Endothelial cell of umbilical vein (primary cell): ENCODE measurements around the gene MYCL. TPM values are rescaled to one million over a fixed set of nuclear protein-coding genes. Genes with fewer than 3 reads are reported as not detected.

Experiments
- BruUV-seq: library from RNA; stranded (reverse); fragments of 400-500 nt; replicated peaks from 2 replicates; lab custom pipeline; 2021; lab: Mats Ljungman, UMichigan
- CTCF ChIA-PET: fragments of 300-600, 350-600 bp; sonication (Branson Sonifier 250); formaldehyde crosslinking; loops from one replicate; lab custom pipeline; 2021; ENCODE audit warnings: antibody characterized with exemption, inconsistent platforms; lab: Charles Lee
- POLR2A ChIA-PET: fragments of 300-600, 350-600 bp; sonication (Branson Sonifier 250); formaldehyde crosslinking; loops from one replicate; lab custom pipeline; 2021; ENCODE audit warnings: antibody characterized with exemption, inconsistent platforms; lab: Charles Lee
- DNase-seq: peaks from one replicate; pipeline ENCODE4 v3.0.0-alpha.2; 2011; ENCODE audit warnings: low read depth, low spot score
- FAIRE-seq: peaks from 2 replicates; lab custom pipeline; 2011; peaks lifted over from hg19 to GRCh38; lab: Jason Lieb, UNC
- H2AFZ ChIP-seq: 2 replicates; pipeline ENCODE4 v1.6.0; 2012; ENCODE audit warnings: low read depth, low read length, control low read depth, inconsistent platforms
- H3K27ac ChIP-seq: 2 replicates; pipeline ENCODE4 v1.5.1; 2011; ENCODE audit warnings: low read depth, mild to moderate bottlenecking, control low read depth, low read length, moderate library complexity; ENCODE audit not compliant: insufficient read depth
- H3K27me3 ChIP-seq, 2 experiments: 2 replicates each; pipeline versions ENCODE4 v1.6.0 to v1.6.1; 2011; ENCODE audit warnings: low read length in 2 of 2, mixed read lengths in 1 of 2; ENCODE audit not compliant: control insufficient read depth in 2 of 2, insufficient read depth in 2 of 2
- H3K36me3 ChIP-seq, 2 experiments: 2 replicates in 1 of 2; 3 replicates in 1 of 2; pipeline ENCODE4 v1.5.1; 2011; ENCODE audit warnings: low read length in 2 of 2, mild to moderate bottlenecking in 1 of 2, moderate library complexity in 1 of 2; ENCODE audit not compliant: control insufficient read depth in 2 of 2, insufficient read depth in 2 of 2; ENCODE audit errors: extremely low read depth in 1 of 2
- H3K4me1 ChIP-seq: 3 replicates; pipeline ENCODE4 v1.5.1; 2011; ENCODE audit warnings: mild to moderate bottlenecking, low read length; ENCODE audit not compliant: control insufficient read depth, insufficient read depth; ENCODE audit errors: extremely low read depth
- H3K4me2 ChIP-seq: 2 replicates; pipeline ENCODE4 v1.6.1; 2011; ENCODE audit warnings: low read length, control low read depth, mixed read lengths; ENCODE audit not compliant: insufficient read depth
- H3K4me3 ChIP-seq, 3 experiments: fragments of 200-600 bp in 1 of 3; sonication (generic), shearing (Covaris generic) in 1 of 3; replicated peaks in 1 of 3; 2 replicates each; pipeline ENCODE4 v1.5.1; 2011 to 2016; ENCODE audit warnings: control low read depth in 3 of 3, low read length in 3 of 3, mild to moderate bottlenecking in 2 of 3, inconsistent platforms in 1 of 3, low read depth in 1 of 3, moderate library complexity in 1 of 3; ENCODE audit not compliant: insufficient read depth in 1 of 3
- H3K79me2 ChIP-seq: 2 replicates; pipeline ENCODE4 v1.6.0; 2012; ENCODE audit warnings: low read length, inconsistent platforms; ENCODE audit not compliant: control insufficient read depth, insufficient read depth
- H3K9ac ChIP-seq: replicated peaks from 2 replicates; pipeline ENCODE3; 2011; ENCODE audit warnings: low read length, control low read depth; ENCODE audit not compliant: insufficient read depth; ENCODE audit errors: extremely low read depth
- H3K9me1 ChIP-seq: replicated peaks from 3 replicates; pipeline ENCODE4 v1.6.0; 2011; ENCODE audit warnings: mild to moderate bottlenecking, low read length; ENCODE audit not compliant: control insufficient read depth, insufficient read depth; ENCODE audit errors: extremely low read depth
- H3K9me3 ChIP-seq: replicated peaks from 2 replicates; pipeline ENCODE4 v1.5.1; 2012; ENCODE audit warnings: low read length, inconsistent platforms; ENCODE audit not compliant: control insufficient read depth, insufficient read depth
- H4K20me1 ChIP-seq: replicated peaks from 2 replicates; pipeline ENCODE3; 2011; ENCODE audit warnings: mild to moderate bottlenecking, low read length; ENCODE audit not compliant: control insufficient read depth, insufficient read depth; ENCODE audit errors: extremely low read depth
- CTCF ChIP-seq, 2 donors: IDR thresholded peaks; 1 replicate in 1 of 2; 2 replicates in 1 of 2; pipeline ENCODE4 v1.5.1; 2011; ENCODE audit warnings: low read length in 2 of 2, mild to moderate bottlenecking in 2 of 2, moderate library complexity in 2 of 2, control low read depth in 1 of 2, inconsistent platforms in 1 of 2, low read depth in 1 of 2; ENCODE audit not compliant: insufficient read depth in 1 of 2; ENCODE audit errors: extremely low read depth in 1 of 2
- EZH2 ChIP-seq: IDR thresholded peaks from 2 replicates; pipeline ENCODE4 v1.6.1; 2012; ENCODE audit warnings: borderline replicate concordance, low read depth, mild to moderate bottlenecking, moderate library complexity, low read length, inconsistent platforms; ENCODE audit not compliant: severe bottlenecking
- FOS ChIP-seq: IDR thresholded peaks from 2 replicates; pipeline ENCODE4 v1.6.1; 2011; ENCODE audit warnings: mild to moderate bottlenecking, low read length, moderate library complexity, borderline replicate concordance; ENCODE audit not compliant: insufficient read depth
- GATA2 ChIP-seq: IDR thresholded peaks from 2 replicates; pipeline ENCODE4 v1.7.0; 2011; ENCODE audit warnings: low read depth, mild to moderate bottlenecking, moderate library complexity, mixed read lengths, low read length; ENCODE audit not compliant: insufficient read length, insufficient read depth
- JUN ChIP-seq: IDR thresholded peaks from 2 replicates; pipeline ENCODE4 v1.6.1; 2011; ENCODE audit warnings: borderline replicate concordance, low read depth; ENCODE audit not compliant: insufficient read length, insufficient read depth
- MAX ChIP-seq: IDR thresholded peaks from 2 replicates; pipeline ENCODE4 v1.6.1; 2011; ENCODE audit not compliant: insufficient read depth, insufficient read length
- MYC ChIP-seq: IDR thresholded peaks from one replicate; pipeline ENCODE4 v1.6.1; 2011; ENCODE audit warnings: mild to moderate bottlenecking, low read depth, low read length
- POLR2A ChIP-seq: IDR thresholded peaks from 2 replicates; pipeline ENCODE4 v1.6.1; 2012; ENCODE audit warnings: low read depth, mild to moderate bottlenecking, control low read depth, low read length
- POLR2AphosphoS5 ChIP-seq: IDR thresholded peaks from 2 replicates; pipeline ENCODE4 v1.6.1; 2012; ENCODE audit warnings: low read depth, mild to moderate bottlenecking, control low read depth, low read length, moderate library complexity; ENCODE audit not compliant: insufficient read depth
- dilution Hi-C: fragments of 300-500 bp; cut with MboI; formaldehyde crosslinking; loops from one replicate; pipeline ENCODE4 v1.15.0; 2019; ENCODE audit warnings: low sequenced_read_pairs; ENCODE audit not compliant: extremely low pct_ligation_motif_present
- intact Hi-C: fragments of 100-400 bp; cut with micrococcal nuclease; formaldehyde crosslinking; loops from one replicate; pipeline ENCODE4 v1.10.0; 2022
- polyA plus RNA-seq, 4 experiments: library from polyadenylated mRNA; depleted of rRNA in 3 of 4; stranded (reverse) in 3 of 4; unstranded in 1 of 4; fragments of >200 nt; gene quantifications; 2 replicates each; pipeline versions ENCODE4 v1.2.1 to v1.2.3, GENCODE V29; 2011 to 2012; ENCODE audit warnings: missing spikeins in 1 of 4
- total RNA-seq: library from RNA; stranded (reverse); gene quantifications from 2 replicates; pipeline ENCODE4 v1.2.3, GENCODE V29; 2021

Gene MYCL
- total and polyA plus RNA-seq, 2 donors (not counting 3 experiments of a cell fraction or from before 2014, with no cell fraction given) = 1.3 to 2.1 TPM

GRCh38 chr1:39865762-39866161, 36.0 kb downstream of the MYCL start:
- Histone ChIP-seq H3K79me2 (peaks cover 49% of the 10 kb centered on the region), H3K27ac (no peak overlapping the region)
- TF ChIP-seq CTCF (IDR thresholded peaks at IDR 0.05; ENCODE audit: extremely low read depth in 1 of 2, insufficient read depth in 1 of 2, low read depth in 1 of 2, low read length in 2 of 2) = no peak
- TF ChIP-seq MYC = no peak
- TF ChIP-seq POLR2A = no peak
- TF ChIP-seq MAX = no peak
- no peak for TF ChIP-seq POLR2AphosphoS5
- TF ChIP-seq EZH2 = no peak
- no peak for TF ChIP-seq JUN
- TF ChIP-seq GATA2 = no peak
- TF ChIP-seq FOS = no peak

More at GRCh38 chr1:39865762-39866161, 36.0 kb downstream of the MYCL start:
- Histone ChIP-seq H3K9me3 (no peaks in the 10 kb centered on the region), H3K4me1 (no peaks in the 10 kb centered on the region), H3K9me1 (peaks cover 2% of the 10 kb centered on the region), H3K9ac (no peak overlapping the region), H3K27me3 (no peaks in the 10 kb centered on the region), H3K4me3 (no peak overlapping the region), H3K4me2 (no peak overlapping the region), H4K20me1 (peaks cover 3% of the 10 kb centered on the region), H3K36me3 (no peaks in the 10 kb centered on the region), H2AFZ (no peak overlapping the region)
- ChIA-PET POLR2A (no interaction called here), CTCF (interaction anchor here (2.2 kb wide), 1 partner anchor 167 kb away, joined by 4 read pairs; no protein-coding TSS in a partner anchor)
- intact Hi-C loops (no loop called here), dilution Hi-C loops (no loop called here)
- no peak for FAIRE-seq
- no peak for DNase-seq
- BruUV-seq = no TSS peak
